HL-60 (cell line): ENCODE measurements around the gene ITGA6.

ENCODE experiments used
- DNase-seq, 2 experiments: peaks; one replicate each; pipeline ENCODE4 v3.0.0-alpha.2; 2010 to 2020; ENCODE audit warnings: low read depth in 1 of 2, low spot score in 1 of 2
- H3K27ac ChIP-seq: fragments of 250-450 bp; sonication (Bioruptor Pico); replicated peaks from 2 replicates; pipeline ENCODE4 v1.5.1; 2020; ENCODE audit warnings: mild to moderate bottlenecking, moderate library complexity
- H3K27me3 ChIP-seq: fragments of 250-450 bp; sonication (Bioruptor Pico); 2 replicates; pipeline ENCODE4 v1.5.1; 2021; ENCODE audit warnings: mild to moderate bottlenecking, moderate library complexity; ENCODE audit not compliant: insufficient read depth, poor library complexity, severe bottlenecking
- H3K4me3 ChIP-seq: replicated peaks from 2 replicates; pipeline ENCODE4 v1.5.1; 2011; ENCODE audit warnings: mild to moderate bottlenecking, control low read depth, low read length; ENCODE audit not compliant: insufficient read depth
- GABPA ChIP-seq: IDR thresholded peaks from 2 replicates; pipeline ENCODE4 v1.6.1; 2012; ENCODE audit warnings: low read depth
- POLR2AphosphoS5 ChIP-seq: IDR thresholded peaks from 2 replicates; pipeline ENCODE4 v1.6.1; 2012; ENCODE audit warnings: low read depth
- SPI1 ChIP-seq: IDR thresholded peaks from 2 replicates; pipeline ENCODE4 v1.6.1; 2012; ENCODE audit warnings: low read depth, mild to moderate bottlenecking, borderline replicate concordance
- TF ChIP-seq, protein P1 (sequence below): IDR thresholded peaks from 2 replicates; pipeline ENCODE4 v1.6.1; 2012; ENCODE audit warnings: low read depth; ENCODE audit not compliant: insufficient replicate concordance
- TF ChIP-seq, protein P2 (sequence below): IDR thresholded peaks from one replicate; pipeline ENCODE4 v1.5.1; 2011; ENCODE audit warnings: low read length, control low read depth, inconsistent platforms; ENCODE audit not compliant: insufficient read depth

The ITGA6 gene

DNA sequence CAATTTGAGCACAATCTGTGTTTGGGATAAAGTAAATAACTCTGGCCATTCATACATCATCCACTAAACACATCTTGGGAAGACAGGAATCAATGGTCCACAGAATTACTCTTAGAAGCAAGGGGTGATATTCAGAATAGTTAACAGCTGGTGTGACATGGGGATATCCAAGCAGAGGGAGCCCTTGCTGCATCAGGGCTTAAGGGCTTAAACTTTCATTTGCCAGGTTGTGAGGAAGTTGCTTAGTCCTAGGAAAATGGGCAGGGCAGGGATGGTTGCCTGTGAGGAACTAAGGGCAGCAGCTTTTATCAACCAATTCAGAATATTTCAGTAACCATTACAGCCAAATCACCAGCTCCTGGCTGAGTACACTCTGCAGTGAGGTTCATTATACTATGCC lies 2.0 kb upstream of the ITGA6 start:
- no peak for TF ChIP-seq SPI1
- no peak for TF ChIP-seq POLR2AphosphoS5
- TF ChIP-seq, protein P1, sequence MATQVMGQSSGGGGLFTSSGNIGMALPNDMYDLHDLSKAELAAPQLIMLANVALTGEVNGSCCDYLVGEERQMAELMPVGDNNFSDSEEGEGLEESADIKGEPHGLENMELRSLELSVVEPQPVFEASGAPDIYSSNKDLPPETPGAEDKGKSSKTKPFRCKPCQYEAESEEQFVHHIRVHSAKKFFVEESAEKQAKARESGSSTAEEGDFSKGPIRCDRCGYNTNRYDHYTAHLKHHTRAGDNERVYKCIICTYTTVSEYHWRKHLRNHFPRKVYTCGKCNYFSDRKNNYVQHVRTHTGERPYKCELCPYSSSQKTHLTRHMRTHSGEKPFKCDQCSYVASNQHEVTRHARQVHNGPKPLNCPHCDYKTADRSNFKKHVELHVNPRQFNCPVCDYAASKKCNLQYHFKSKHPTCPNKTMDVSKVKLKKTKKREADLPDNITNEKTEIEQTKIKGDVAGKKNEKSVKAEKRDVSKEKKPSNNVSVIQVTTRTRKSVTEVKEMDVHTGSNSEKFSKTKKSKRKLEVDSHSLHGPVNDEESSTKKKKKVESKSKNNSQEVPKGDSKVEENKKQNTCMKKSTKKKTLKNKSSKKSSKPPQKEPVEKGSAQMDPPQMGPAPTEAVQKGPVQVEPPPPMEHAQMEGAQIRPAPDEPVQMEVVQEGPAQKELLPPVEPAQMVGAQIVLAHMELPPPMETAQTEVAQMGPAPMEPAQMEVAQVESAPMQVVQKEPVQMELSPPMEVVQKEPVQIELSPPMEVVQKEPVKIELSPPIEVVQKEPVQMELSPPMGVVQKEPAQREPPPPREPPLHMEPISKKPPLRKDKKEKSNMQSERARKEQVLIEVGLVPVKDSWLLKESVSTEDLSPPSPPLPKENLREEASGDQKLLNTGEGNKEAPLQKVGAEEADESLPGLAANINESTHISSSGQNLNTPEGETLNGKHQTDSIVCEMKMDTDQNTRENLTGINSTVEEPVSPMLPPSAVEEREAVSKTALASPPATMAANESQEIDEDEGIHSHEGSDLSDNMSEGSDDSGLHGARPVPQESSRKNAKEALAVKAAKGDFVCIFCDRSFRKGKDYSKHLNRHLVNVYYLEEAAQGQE, result no peak
- TF ChIP-seq, protein P2, sequence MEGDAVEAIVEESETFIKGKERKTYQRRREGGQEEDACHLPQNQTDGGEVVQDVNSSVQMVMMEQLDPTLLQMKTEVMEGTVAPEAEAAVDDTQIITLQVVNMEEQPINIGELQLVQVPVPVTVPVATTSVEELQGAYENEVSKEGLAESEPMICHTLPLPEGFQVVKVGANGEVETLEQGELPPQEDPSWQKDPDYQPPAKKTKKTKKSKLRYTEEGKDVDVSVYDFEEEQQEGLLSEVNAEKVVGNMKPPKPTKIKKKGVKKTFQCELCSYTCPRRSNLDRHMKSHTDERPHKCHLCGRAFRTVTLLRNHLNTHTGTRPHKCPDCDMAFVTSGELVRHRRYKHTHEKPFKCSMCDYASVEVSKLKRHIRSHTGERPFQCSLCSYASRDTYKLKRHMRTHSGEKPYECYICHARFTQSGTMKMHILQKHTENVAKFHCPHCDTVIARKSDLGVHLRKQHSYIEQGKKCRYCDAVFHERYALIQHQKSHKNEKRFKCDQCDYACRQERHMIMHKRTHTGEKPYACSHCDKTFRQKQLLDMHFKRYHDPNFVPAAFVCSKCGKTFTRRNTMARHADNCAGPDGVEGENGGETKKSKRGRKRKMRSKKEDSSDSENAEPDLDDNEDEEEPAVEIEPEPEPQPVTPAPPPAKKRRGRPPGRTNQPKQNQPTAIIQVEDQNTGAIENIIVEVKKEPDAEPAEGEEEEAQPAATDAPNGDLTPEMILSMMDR, result no peak
- TF ChIP-seq GABPA, result no peak
- H3K27me3 ChIP-seq, result no peaks in the 10 kb centered on the region
- no peak overlapping the region for H3K4me3 ChIP-seq
- no peak for DNase-seq
- H3K27ac ChIP-seq, result no peak overlapping the region

DNA sequence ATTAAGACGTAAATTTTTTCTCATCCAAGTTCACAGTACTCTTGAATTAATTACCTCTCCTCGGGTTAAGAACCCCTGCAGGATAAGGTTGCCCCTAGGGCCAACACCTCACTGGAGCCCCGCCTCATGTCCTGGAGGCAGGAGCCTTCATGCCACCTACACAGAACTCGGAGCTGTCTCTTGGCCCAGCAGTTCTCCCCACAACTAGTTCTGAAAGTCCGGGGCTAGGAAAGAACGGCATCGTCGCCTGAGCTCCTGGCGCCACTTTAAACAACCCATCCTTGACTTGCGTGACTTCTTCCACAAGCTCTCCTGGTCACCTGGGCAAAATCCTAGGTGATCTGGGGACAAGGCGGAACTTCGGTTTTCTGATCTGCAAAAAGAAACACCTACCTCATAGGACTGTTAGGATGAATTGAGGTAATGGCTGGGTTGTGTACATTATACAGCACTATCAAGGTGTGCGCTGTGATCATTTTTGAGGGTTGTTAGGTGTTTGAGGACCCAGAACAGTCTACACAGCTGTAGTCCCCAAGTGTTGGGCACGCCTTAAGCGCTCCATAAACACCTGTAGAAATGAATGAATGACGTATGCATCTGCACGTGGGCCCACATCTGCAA lies 641 bp upstream of the ITGA6 start:
- Histone ChIP-seq H3K27me3 (no peaks in the 10 kb centered on the region), H3K4me3 (peak overlapping the region; percentile 84), H3K27ac (0 out of 2 replicates have a peak overlapping the region, but pooled peaks have one; percentile 25)
- TF ChIP-seq GABPA (no peak), POLR2AphosphoS5 (no peak), SPI1 (no peak)
- TF ChIP-seq, protein P2, result no peak
- TF ChIP-seq, protein P1, result no peak
- no peak for DNase-seq

DNA sequence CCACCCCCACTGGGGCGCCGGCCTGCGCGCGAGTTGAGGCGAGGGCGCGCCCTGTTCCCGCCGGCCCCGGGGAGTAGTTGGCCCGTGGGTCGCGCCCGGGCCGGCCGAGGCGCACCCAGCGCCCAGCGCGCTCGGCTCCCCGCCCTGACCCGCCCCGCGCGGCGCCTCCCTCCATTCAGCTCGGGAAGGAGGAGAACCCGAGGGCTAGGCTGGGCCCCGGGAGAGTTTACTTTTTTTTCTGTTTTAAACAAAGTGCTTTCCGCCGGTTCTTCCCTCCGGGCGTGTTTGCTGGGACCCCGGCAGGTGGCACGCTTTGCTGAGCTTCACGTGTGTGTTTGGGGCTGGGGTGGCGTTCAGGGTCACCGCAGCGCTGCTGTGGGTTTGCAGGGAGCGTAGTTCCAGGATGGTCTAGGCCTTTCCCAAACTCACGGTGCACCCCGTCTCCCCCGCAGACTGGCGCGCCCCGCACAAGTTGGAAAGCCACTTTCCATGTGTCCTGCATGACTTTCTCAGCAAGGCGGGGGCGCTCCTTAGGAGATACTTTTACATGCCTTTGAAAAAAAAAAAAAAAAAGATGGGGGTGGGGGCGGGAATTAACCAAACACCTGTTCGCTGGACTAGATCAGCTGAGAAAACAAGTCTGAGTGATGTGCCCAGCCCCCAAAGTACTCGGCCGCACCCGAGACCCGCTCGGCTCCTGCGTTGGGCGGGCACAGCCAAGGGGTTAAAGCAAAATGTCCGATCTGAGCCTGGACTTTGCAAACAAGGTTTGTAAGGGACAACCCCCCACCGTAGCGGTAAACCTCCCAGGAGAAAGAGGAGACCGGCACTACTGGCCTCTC lies 825 bp downstream of the ITGA6 start:
- TF ChIP-seq, protein P2, result no peak
- TF ChIP-seq GABPA (no peak), SPI1 (no peak), POLR2AphosphoS5 (no peak)
- TF ChIP-seq, protein P1, result no peak
- Histone ChIP-seq H3K4me3 (peak overlapping the region; percentile 84), H3K27ac (peak overlapping the region; percentile 60), H3K27me3 (no peaks in the 10 kb centered on the region)
- peak in 1 of 2 experiments; percentile 59 for DNase-seq
